Activated T-helper 1 cell treated with anti-CD3 and anti-CD28 coated beads, Interleukin-2, amount 50 U/mL, for 16 hours (primary cell): ENCODE data around the gene CD22.

ENCODE experiments used
- DNase-seq, 2 donors: peaks; one replicate each; pipeline ENCODE4 v3.0.0-alpha.2; 2020; ENCODE audit warnings: low read depth in 1 of 2, low spot score in 1 of 2

CD22 gene

GRCh38 chr19:35381318-35381717 lies 52.3 kb downstream of the CD22 start:
- no peak for DNase-seq

- no peak for DNase-seq
Measured at GRCh38 chr19:35381926-35382325, 52.9 kb downstream of the CD22 start.

GRCh38 chr19:35383536-35383935 lies 54.5 kb downstream of the CD22 start:
- DNase-seq = no peak

GRCh38 chr19:35388277-35389054 lies 59.5 kb downstream of the CD22 start:
- no peak for DNase-seq

- no peak for DNase-seq
Measured at GRCh38 chr19:35389192-35389861, 60.3 kb downstream of the CD22 start.

- DNase-seq = no peak
Measured at GRCh38 chr19:35392742-35393715, 64.0 kb downstream of the CD22 start.

GRCh38 chr19:35395382-35396199 lies 66.6 kb downstream of the CD22 start:
- no peak for DNase-seq

GRCh38 chr19:35396240-35396885 lies 67.4 kb downstream of the CD22 start:
- no peak for DNase-seq
